HEK293 (cell line): ENCODE results near the gene INCA1.

Source experiments
- CTCF ChIA-PET: fragments of 350-600 bp; formaldehyde crosslinking; extraction: SDS; loops from one replicate; lab custom pipeline; 2021; ENCODE audit warnings: antibody characterized with exemption; lab: Yijun Ruan, JAX
- POLR2A ChIA-PET: fragments of 300-600 bp; formaldehyde crosslinking; extraction: SDS; loops from one replicate; lab custom pipeline; 2020; ENCODE audit warnings: antibody characterized with exemption, inconsistent platforms; lab: Yijun Ruan, JAX
- H3K27ac ChIP-seq: fragments of 200-500 bp; sonication (Bioruptor generic); 2 replicates; pipeline ENCODE4 v1.5.1; 2014; ENCODE audit warnings: low read depth, low read length, control low read depth, inconsistent platforms; ENCODE audit errors: extremely low read depth
- H3K36me3 ChIP-seq, 2 experiments: fragments of 200-500 bp in 1 of 2; sonication (Bioruptor generic) in 1 of 2; 1 replicate in 1 of 2; 2 replicates in 1 of 2; pipeline ENCODE4 v1.5.1; 2014 to 2017; ENCODE audit warnings: inconsistent platforms in 2 of 2, low read length in 2 of 2; ENCODE audit not compliant: control insufficient read depth in 2 of 2, insufficient read depth in 1 of 2
- H3K4me1 ChIP-seq: fragments of 200-500 bp; sonication (Bioruptor generic); 2 replicates; pipeline ENCODE4 v1.5.1; 2014; ENCODE audit warnings: mild to moderate bottlenecking, low read length, inconsistent platforms; ENCODE audit not compliant: control insufficient read depth, insufficient read depth
- H3K4me3 ChIP-seq: 2 replicates; pipeline ENCODE4 v1.5.1; 2011; ENCODE audit warnings: low read depth, mild to moderate bottlenecking, control low read depth, low read length, moderate library complexity
- H3K9me3 ChIP-seq: fragments of 200-500 bp; sonication (Bioruptor generic); 2 replicates; pipeline ENCODE4 v1.5.1; 2014; ENCODE audit warnings: low read depth, low read length, inconsistent platforms; ENCODE audit not compliant: control insufficient read depth, insufficient read depth
- HOXC10 ChIP-seq: sonication (generic); formaldehyde crosslinking; IDR thresholded peaks from 2 replicates; pipeline ENCODE4 v1.8.1; 2023; ENCODE audit warnings: mild to moderate bottlenecking, missing genetic modification reagents
- HOXD13 ChIP-seq: sonication (generic); formaldehyde crosslinking; IDR thresholded peaks from 2 replicates; pipeline ENCODE4 v1.8.0; 2022; ENCODE audit warnings: missing genetic modification reagents, borderline replicate concordance
- PATZ1 ChIP-seq: fragments of 450-650 bp; formaldehyde crosslinking; IDR thresholded peaks from 2 replicates; pipeline ENCODE4 v1.5.1; 2016; ENCODE audit warnings: missing biosample characterization, missing genetic modification characterization
- SP7 ChIP-seq: fragments of 450-650 bp; formaldehyde crosslinking; IDR thresholded peaks from 2 replicates; pipeline ENCODE4 v1.5.1; 2016; ENCODE audit warnings: missing biosample characterization, missing genetic modification characterization
- ZBTB10 ChIP-seq: fragments of 450-650 bp; formaldehyde crosslinking; IDR thresholded peaks from 2 replicates; pipeline ENCODE4 v1.5.1; 2016; ENCODE audit warnings: missing biosample characterization, missing genetic modification characterization
- ZBTB7A ChIP-seq: fragments of 450-650 bp; formaldehyde crosslinking; IDR thresholded peaks from 2 replicates; pipeline ENCODE4 v1.5.1; 2016; ENCODE audit warnings: low read depth, missing biosample characterization, missing genetic modification characterization
- ZIC2 ChIP-seq: fragments of 450-650 bp; formaldehyde crosslinking; IDR thresholded peaks from 2 replicates; pipeline ENCODE4 v1.5.1; 2016; ENCODE audit warnings: missing biosample characterization, missing genetic modification characterization
- ZNF133 ChIP-seq: fragments of 450-650 bp; formaldehyde crosslinking; IDR thresholded peaks from 2 replicates; pipeline ENCODE4 v1.5.1; 2016; ENCODE audit warnings: missing biosample characterization, missing genetic modification characterization
- ZNF2 ChIP-seq: fragments of 450-650 bp; formaldehyde crosslinking; IDR thresholded peaks from 2 replicates; pipeline ENCODE4 v1.5.1; 2016; ENCODE audit warnings: missing biosample characterization, missing genetic modification characterization
- ZNF292 ChIP-seq: fragments of 450-650 bp; formaldehyde crosslinking; IDR thresholded peaks from 2 replicates; pipeline ENCODE4 v1.5.1; 2016; ENCODE audit warnings: low read depth, missing biosample characterization, missing genetic modification characterization, borderline replicate concordance
- ZNF341 ChIP-seq: fragments of 450-650 bp; formaldehyde crosslinking; IDR thresholded peaks from 2 replicates; pipeline ENCODE4; 2016; ENCODE audit warnings: low read depth, missing biosample characterization, missing genetic modification characterization
- ZNF513 ChIP-seq: fragments of 450-650 bp; IDR thresholded peaks from 2 replicates; pipeline ENCODE4 v1.5.1; 2018; ENCODE audit warnings: missing biosample characterization, missing genetic modification characterization
- ZNF585B ChIP-seq: fragments of 450-650 bp; formaldehyde crosslinking; IDR thresholded peaks from 2 replicates; pipeline ENCODE4 v1.5.1; 2016; ENCODE audit warnings: missing biosample characterization, missing genetic modification characterization
- ZNF664 ChIP-seq: fragments of 450-650 bp; formaldehyde crosslinking; IDR thresholded peaks from 2 replicates; pipeline ENCODE4 v1.5.1; 2016; ENCODE audit warnings: missing biosample characterization, missing genetic modification characterization
- ZNF776 ChIP-seq: fragments of 450-650 bp; formaldehyde crosslinking; IDR thresholded peaks from 2 replicates; pipeline ENCODE4 v1.5.0; 2017; ENCODE audit warnings: missing biosample characterization, missing genetic modification characterization, borderline replicate concordance
- ZNF837 ChIP-seq: fragments of 450-650 bp; formaldehyde crosslinking; IDR thresholded peaks from 2 replicates; pipeline ENCODE4 v1.5.1; 2016; ENCODE audit warnings: missing biosample characterization, missing genetic modification characterization
- ZSCAN18 ChIP-seq: fragments of 450-650 bp; formaldehyde crosslinking; IDR thresholded peaks from 2 replicates; pipeline ENCODE4 v1.5.1; 2016; ENCODE audit warnings: missing biosample characterization, missing genetic modification characterization
- TF ChIP-seq, protein P1 (sequence below): fragments of 450-650 bp; formaldehyde crosslinking; IDR thresholded peaks from 2 replicates; pipeline ENCODE4 v1.5.1; 2016; ENCODE audit warnings: missing biosample characterization, missing genetic modification characterization

The INCA1 gene

GRCh38 chr17:4969047-4969550, 28.2 kb downstream of the INCA1 start (continued):
- no peak for TF ChIP-seq ZNF292 (tag by site-specific recombination)

DNA sequence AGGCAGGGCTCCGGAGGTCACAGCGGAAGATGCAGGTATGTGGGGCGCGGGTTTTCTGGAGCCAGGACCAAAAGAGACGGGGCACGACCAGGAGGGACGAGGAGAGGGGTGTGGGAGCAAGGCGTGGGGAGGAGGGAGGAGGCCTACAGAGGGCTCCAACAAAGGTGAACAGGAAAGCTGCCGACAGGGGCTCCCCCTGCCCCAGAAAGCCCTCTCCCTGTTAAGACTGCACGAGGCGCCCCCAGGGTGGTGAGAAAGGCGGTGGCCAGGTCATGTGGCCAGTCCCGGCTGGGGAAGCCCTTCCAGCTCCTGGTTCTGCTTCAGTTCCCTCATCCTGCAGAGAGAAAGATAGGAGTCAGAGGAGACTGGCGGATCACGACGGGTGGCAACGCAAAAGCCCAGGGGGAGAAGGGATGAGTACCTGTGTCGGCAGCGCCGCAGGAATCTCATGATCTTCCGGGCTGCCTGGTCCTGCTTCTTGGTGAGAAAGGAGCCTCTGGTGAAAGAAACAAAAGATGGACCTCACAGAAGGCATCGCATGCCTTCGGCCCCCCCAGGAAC, 28.8 kb downstream of the INCA1 start:
- peaks cover 3% of the 10 kb centered on the region; the same call in 1 of the 2 replicates for H3K9me3 ChIP-seq
- peaks cover 15% of the 10 kb centered on the region for H3K4me1 ChIP-seq
- ChIA-PET POLR2A (interaction anchor here (1.6 to 11.3 kb wide), 6 partner anchors 10 to 264 kb away, joined by 5 to 358 read pairs (median 34); partner anchors contain the start of genes CAMTA2, ENO3, PELP1 and PFN1), CTCF (interaction anchor here (0.6 to 4.0 kb wide), 4 partner anchors 16 to 59 kb away, joined by 3 to 22 read pairs (median 12); partner anchors contain the start of gene CAMTA2)
- H3K27ac ChIP-seq: peak overlapping the region; percentile 89
- H3K36me3 ChIP-seq: peaks cover 30 to 48% of the 10 kb centered on the region in 2 experiments
- H3K4me3 ChIP-seq: peak overlapping the region; percentile 70
- TF ChIP-seq ZNF341 (tag by site-specific recombination) (peak; percentile 30; the same call in 1 of the 2 replicates), ZNF837 (no peak), ZIC2 (tag by site-specific recombination) (peak; percentile 68)

DNA sequence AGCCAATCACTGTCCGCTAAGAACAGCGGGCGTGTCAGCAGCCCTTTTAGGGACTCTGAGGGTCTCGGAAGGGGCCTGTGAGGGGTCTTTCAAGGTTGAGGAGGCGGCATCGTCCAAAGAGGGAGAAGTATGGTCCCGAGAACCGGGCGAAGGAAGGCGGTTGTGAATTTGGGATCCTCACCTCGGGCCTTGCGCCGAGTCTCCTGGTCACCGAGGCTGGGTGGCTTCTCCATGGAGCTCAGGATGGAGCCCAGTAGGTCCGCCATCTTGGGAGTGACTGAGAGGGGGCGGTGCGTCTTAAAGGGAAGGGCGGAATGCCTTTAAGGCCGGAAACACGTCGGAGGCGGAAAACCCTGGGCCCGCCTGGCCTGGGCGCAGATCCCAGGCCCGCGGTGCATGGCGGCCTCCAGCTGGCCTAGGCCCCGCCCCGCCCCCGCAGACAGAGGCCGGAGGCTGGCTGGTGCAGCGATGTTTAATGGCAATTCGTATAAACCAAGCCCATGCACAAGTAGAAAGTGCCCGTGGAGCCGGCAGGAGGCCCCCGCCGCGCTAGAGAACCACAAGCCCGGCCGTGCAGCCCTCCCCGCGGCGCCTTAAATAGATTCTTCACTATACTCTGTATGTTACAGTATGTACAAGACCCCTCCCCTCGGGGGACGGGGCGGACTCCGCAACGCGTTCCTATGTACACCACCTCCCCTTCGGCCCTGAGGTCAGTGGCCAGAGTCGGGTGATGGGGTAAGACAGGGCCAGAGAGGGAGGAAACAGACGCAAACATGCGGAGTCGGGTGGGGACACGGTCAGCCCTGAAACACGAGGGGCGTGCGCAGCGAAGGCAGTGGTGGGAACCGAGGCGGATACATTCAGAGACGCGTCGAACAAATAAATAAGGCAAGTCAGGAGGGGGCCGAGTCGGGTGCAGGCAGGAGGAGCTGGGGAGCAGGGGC, 29.5 kb downstream of the INCA1 start, which contains the start of gene SPAG7:
Gene SPAG7, minus strand, starts transcription at position 279 of the 947 bp plus-strand sequence. Its CDS starts 13 bp downstream, at position 266.
- Histone ChIP-seq H3K4me1 (peaks cover 15% of the 10 kb centered on the region), H3K4me3 (peak within 1 kb of the TSS; percentile 70), H3K27ac (peak within 1 kb of the TSS; percentile 97), H3K36me3 (peaks cover 24 to 41% of the 10 kb centered on the region in 2 experiments), H3K9me3 (peaks cover 3% of the 10 kb centered on the region; the same call in 1 of the 2 replicates)
- CTCF ChIA-PET: interaction anchor here (0.5 to 4.0 kb wide), 14 partner anchors 11 to 177 kb away, joined by 3 to 22 read pairs (median 5); partner anchors contain the start of gene CAMTA2
- POLR2A ChIA-PET: interaction anchor here (0.6 to 11.3 kb wide), 24 partner anchors 10 to 299 kb away, joined by 3 to 358 read pairs (median 4); partner anchors contain the start of genes CAMTA2, ENO3, GP1BA and INCA1
- TF ChIP-seq SP7 (peak; percentile 64), ZNF2 (tag by site-specific recombination) (peak; percentile 92), ZNF776 (tag by site-specific recombination) (no peak), ZBTB7A (peak; percentile 99), ZBTB10 (tag by site-specific recombination) (0 out of 2 replicates have a peak, but pooled peaks have one; percentile 20), ZNF513 (tag by site-specific recombination) (no peak), HOXD13 (no peak), PATZ1 (tag by site-specific recombination) (peak; percentile 85), ZNF133 (no peak), HOXC10 (CRISPR knock-in tag) (no peak), ZNF585B (tag by site-specific recombination) (no peak), ZNF664 (tag by site-specific recombination) (no peak), ZSCAN18 (tag by site-specific recombination) (no peak)
- TF ChIP-seq, protein P1, sequence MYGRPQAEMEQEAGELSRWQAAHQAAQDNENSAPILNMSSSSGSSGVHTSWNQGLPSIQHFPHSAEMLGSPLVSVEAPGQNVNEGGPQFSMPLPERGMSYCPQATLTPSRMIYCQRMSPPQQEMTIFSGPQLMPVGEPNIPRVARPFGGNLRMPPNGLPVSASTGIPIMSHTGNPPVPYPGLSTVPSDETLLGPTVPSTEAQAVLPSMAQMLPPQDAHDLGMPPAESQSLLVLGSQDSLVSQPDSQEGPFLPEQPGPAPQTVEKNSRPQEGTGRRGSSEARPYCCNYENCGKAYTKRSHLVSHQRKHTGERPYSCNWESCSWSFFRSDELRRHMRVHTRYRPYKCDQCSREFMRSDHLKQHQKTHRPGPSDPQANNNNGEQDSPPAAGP (tag by site-specific recombination): peak; percentile 80
